Measurements from ENCODE around the gene BARHL2.
A peak's percentile ranks its signal among the peaks of the same experiment; 100 is the strongest.

The BARHL2 gene

GRCh38 chr1:90717356-90717664 lies 208 bp upstream of the BARHL2 start:
- no peak for DNase-seq (ENCODE audit: low spot score)
- in situ Hi-C loops (cut with MboI; ENCODE audit: low sequenced_read_pairs, unreplicated experiment) = no loop called here
- TF ChIP-seq CTCF (IDR thresholded peaks at IDR 0.05; ENCODE audit: borderline replicate concordance, control extremely low read depth, extremely low read depth, insufficient read depth, missing control alignments) = no peak

GRCh38 chr1:90716243-90716551 lies 905 bp downstream of the BARHL2 start:
- in situ Hi-C loops (cut with MboI; ENCODE audit: low sequenced_read_pairs, unreplicated experiment) = no loop called here
- DNase-seq (ENCODE audit: low spot score) = peak; percentile 4
- no peak for TF ChIP-seq CTCF (IDR thresholded peaks at IDR 0.05; ENCODE audit: borderline replicate concordance, control extremely low read depth, extremely low read depth, insufficient read depth, missing control alignments)

GRCh38 chr1:90715309-90715708 lies 1.8 kb downstream of the BARHL2 start:
- in situ Hi-C loops (cut with MboI; ENCODE audit: low sequenced_read_pairs, unreplicated experiment) = no loop called here
- DNase-seq (ENCODE audit: low spot score) = peak; percentile 6
- TF ChIP-seq CTCF (IDR thresholded peaks at IDR 0.05; ENCODE audit: borderline replicate concordance, control extremely low read depth, extremely low read depth, insufficient read depth, missing control alignments) = no peak

GRCh38 chr1:90714521-90714951 lies 2.6 kb downstream of the BARHL2 start:
- no peak for TF ChIP-seq CTCF (IDR thresholded peaks at IDR 0.05; ENCODE audit: borderline replicate concordance, control extremely low read depth, extremely low read depth, insufficient read depth, missing control alignments)
- peak; percentile 12 for DNase-seq (ENCODE audit: low spot score)

GRCh38 chr1:90713741-90714509 lies 3.2 kb downstream of the BARHL2 start:
- in situ Hi-C loops (cut with MboI; ENCODE audit: low sequenced_read_pairs, unreplicated experiment) = no loop called here
- peak; percentile 13 for DNase-seq (ENCODE audit: low spot score)
- no peak for TF ChIP-seq CTCF (IDR thresholded peaks at IDR 0.05; ENCODE audit: borderline replicate concordance, control extremely low read depth, extremely low read depth, insufficient read depth, missing control alignments)

More at GRCh38 chr1:90714521-90714951, 2.6 kb downstream of the BARHL2 start:
- in situ Hi-C loops (cut with MboI; ENCODE audit: low sequenced_read_pairs, unreplicated experiment) = no loop called here

GRCh38 chr1:90712915-90713730 lies 4.0 kb downstream of the BARHL2 start:
- no peak for TF ChIP-seq CTCF (IDR thresholded peaks at IDR 0.05; ENCODE audit: borderline replicate concordance, control extremely low read depth, extremely low read depth, insufficient read depth, missing control alignments)
- no peak for DNase-seq (ENCODE audit: low spot score)
- in situ Hi-C loops (cut with MboI; ENCODE audit: low sequenced_read_pairs, unreplicated experiment) = no loop called here

Measured in GM13976 (cell line).